NCI-H187 (cell line): ENCODE results near the gene VN1R4.
"Not testable (repeated sequence)": the region's sequence is repeated elsewhere in the genome, so short reads cannot be mapped to it uniquely, and the experiment has no call there.

ENCODE experiments used
- DNase-seq, 2 experiments: peaks; one replicate each; lab custom pipeline; 2025; lab: John Stamatoyannopoulos, UW

Gene VN1R4

GRCh38 chr19:53267623-53268022, at the start of gene VN1R4:
VN1R4 (minus strand) TSS chr19:53267723; CDS start chr19:53267665, 58 bp downstream.
- DNase-seq: peak; percentile 36 to 79

GRCh38 chr19:53311897-53312296, 44.4 kb upstream of the VN1R4 start:
- DNase-seq: no peak

- no peak for DNase-seq
Observed at GRCh38 chr19:53311044-53311443, 43.5 kb upstream of the VN1R4 start.

GRCh38 chr19:53308339-53308811, 40.9 kb upstream of the VN1R4 start:
- no peak for DNase-seq

GRCh38 chr19:53301341-53301740, 33.8 kb upstream of the VN1R4 start:
- not testable (repeated sequence) for DNase-seq

- DNase-seq: no peak
Observed at GRCh38 chr19:53294786-53295441, 27.4 kb upstream of the VN1R4 start.

- DNase-seq: no peak
Observed at GRCh38 chr19:53290758-53291549, 23.4 kb upstream of the VN1R4 start.

GRCh38 chr19:53285087-53285486, 17.6 kb upstream of the VN1R4 start:
- no peak for DNase-seq

- peak; percentile 38 to 73 for DNase-seq
Observed at GRCh38 chr19:53281947-53282346, 14.4 kb upstream of the VN1R4 start.

GRCh38 chr19:53275480-53275879, 8.0 kb upstream of the VN1R4 start:
- no peak for DNase-seq

- no peak for DNase-seq
Observed at GRCh38 chr19:53272044-53272443, 4.5 kb upstream of the VN1R4 start.

GRCh38 chr19:53269861-53270260, 2.3 kb upstream of the VN1R4 start:
- DNase-seq: not testable (repeated sequence)

GRCh38 chr19:53257715-53258342, 9.7 kb downstream of the VN1R4 start, which contains the start of gene VN1R2:
VN1R2 (plus strand) TSS chr19:53258292; CDS start chr19:53258376, 84 bp downstream.
- not testable (repeated sequence) for DNase-seq

- DNase-seq: peak; percentile 58 to 63
Observed at GRCh38 chr19:53254411-53255341, 12.8 kb downstream of the VN1R4 start, which contains the start of gene ZNF677. ZNF677 (minus strand) TSS chr19:53254873; CDS start chr19:53251550, 3,323 bp downstream.

GRCh38 chr19:53246498-53246897, 21.0 kb downstream of the VN1R4 start:
- no peak for DNase-seq

- no peak for DNase-seq
Observed at GRCh38 chr19:53237114-53237777, 30.3 kb downstream of the VN1R4 start.

GRCh38 chr19:53224606-53225005, 42.9 kb downstream of the VN1R4 start:
- no peak for DNase-seq

- DNase-seq: not testable (repeated sequence)
Observed at GRCh38 chr19:53222716-53223115, 44.8 kb downstream of the VN1R4 start.
